ENCODE results near the gene RPS6KA5.
"Not testable (repeated sequence)": the region's sequence is repeated elsewhere in the genome, so short reads cannot be mapped to it uniquely, and the experiment has no call there.

RPS6KA5 gene

DNA sequence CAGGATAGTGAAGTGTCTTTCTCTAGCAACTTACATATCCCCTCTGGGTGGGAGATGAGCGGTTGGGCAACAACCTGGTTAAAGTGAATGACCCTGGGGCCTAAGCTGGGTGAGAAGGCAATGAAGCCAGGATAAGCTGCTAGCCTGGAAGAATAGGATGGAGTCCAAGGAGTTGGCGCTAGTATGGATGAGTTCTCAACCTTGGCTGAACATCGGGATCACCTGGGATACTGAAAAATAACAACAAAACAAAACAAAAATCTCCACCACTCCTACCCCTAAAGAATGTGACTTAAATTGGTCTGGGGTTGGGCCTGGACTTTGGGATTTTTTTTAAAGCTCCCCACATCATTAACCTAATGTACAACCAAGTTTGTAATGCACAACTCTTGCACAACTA, 4.8 kb upstream of the RPS6KA5 start:
- no peak for DNase-seq

- DNase-seq = no peak
Measured at GRCh38 chr14:91063119-91063518, 2.7 kb upstream of the RPS6KA5 start.

DNA sequence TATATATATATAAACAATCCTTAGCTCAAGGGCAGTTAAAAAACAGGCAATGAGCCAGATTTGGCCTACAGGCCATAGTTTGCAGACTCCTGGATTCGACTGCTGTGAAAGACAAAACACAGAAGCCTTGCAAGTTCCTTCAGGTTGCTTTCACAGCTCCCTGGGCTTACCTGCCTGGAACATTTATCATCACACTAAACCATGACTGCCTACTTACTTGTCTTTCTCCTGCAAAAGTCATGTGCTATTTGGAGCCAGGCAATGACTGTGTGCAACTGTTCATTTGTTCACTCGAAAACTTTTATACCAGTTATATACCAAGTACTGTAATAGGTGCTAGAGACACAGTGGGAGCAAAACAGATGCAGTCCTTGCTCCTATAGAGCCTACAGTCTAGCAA, 2.2 kb upstream of the RPS6KA5 start:
- no peak for DNase-seq

GRCh38 chr14:91061056-91061887, 831 bp upstream of the RPS6KA5 start:
- DNase-seq = no peak

DNA sequence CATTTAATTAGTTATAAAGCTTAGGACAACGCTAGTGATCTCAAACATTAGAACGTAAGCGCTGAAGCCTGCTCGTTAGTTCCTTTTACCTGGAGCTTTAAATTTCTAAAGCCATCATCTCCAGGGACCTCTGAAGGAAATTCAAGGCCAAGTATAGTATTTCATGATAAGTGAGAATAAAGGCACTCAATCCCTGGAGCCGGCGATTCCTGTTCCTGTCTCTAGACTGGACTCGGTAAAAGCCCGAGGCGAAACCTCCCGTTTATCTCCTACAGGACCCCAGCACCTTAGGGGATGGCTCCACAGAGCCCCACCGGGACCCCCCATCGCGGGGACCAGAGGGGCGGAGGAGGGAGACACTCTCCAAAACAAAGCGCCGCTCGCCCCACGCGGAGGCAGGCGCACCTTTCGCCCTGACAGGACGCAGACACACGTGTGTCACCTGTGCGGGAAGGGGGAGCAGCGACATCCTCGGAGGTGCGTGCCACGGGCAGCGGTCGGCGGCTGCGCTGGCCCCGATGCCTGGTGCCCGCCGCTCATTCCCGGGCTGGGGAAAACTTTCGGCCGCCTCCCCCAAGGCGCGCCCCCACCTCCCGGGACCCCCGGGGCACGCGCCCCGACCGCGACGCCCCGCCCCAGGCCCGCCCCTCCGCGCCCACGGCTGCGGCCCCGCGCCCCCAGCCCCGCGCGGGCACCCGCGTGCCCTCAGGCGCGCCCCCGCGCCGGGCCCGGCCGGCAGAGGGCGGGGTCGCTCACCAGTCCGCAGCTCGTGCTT, 678 bp downstream of the RPS6KA5 start:
- DNase-seq = peak; percentile 83

- no peak for DNase-seq
Measured at GRCh38 chr14:91058042-91058581, 2.3 kb downstream of the RPS6KA5 start.

GRCh38 chr14:91056361-91056760, 4.1 kb downstream of the RPS6KA5 start:
- no peak for DNase-seq

DNA sequence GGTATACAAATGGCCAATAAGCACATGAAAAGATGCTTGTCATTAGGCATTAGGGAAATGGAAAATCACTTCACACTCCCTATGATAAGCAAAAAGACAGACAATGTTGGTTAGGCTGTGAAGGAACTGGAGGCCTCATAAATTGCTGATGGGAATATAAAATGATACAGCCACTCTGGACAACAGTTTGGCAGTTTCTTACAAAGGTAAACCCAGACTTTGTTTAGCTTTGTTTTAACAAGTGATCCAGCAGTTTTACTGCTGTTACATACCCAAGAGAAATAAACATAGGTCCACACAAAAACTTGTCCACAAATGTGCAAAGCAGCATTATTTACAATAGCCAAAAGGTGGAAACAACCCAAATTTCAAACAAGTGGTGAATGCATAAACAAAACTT, 5.4 kb downstream of the RPS6KA5 start:
- no peak for DNase-seq

DNA sequence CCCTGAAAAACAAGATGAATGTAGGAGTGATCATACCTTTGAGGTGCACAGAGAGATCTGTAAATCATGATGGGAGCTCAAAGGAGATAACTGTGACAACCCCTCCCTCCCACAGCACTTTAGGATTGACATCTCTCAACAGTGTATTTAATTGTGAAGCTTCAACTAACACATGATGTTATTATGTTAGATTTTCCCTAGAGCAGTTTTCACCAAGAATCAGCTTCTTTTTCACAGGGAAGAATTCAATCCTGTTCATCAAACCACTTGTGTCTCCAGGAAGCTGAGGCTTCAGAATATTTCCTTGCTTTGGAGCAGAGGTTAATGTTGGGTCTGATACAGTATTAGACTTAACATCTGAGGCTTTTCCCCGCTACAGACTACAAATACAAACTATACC, 11.8 kb downstream of the RPS6KA5 start:
- no peak for DNase-seq

DNA sequence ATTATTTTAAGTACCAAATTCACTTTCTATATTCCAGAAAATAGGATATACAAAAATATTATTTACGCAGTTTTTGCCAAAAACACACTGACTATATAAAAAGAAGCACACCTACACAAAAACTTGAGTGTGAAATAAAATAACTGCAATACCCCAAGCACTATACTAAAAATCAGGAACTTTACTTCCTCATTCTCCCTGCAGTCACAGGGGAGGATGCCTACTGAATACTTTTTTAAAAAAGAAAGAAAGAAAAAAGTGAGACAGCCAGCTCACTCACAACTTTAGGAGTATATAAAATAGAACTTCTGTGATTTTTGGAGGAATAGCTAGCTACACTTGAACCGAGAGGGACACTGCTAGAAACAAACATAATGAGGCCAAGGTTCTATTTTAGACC, 12.2 kb downstream of the RPS6KA5 start:
- no peak for DNase-seq

GRCh38 chr14:91047174-91047753, 13.2 kb downstream of the RPS6KA5 start:
- no peak for DNase-seq

- DNase-seq = no peak
Measured at GRCh38 chr14:91046488-91047072, 13.9 kb downstream of the RPS6KA5 start.

DNA sequence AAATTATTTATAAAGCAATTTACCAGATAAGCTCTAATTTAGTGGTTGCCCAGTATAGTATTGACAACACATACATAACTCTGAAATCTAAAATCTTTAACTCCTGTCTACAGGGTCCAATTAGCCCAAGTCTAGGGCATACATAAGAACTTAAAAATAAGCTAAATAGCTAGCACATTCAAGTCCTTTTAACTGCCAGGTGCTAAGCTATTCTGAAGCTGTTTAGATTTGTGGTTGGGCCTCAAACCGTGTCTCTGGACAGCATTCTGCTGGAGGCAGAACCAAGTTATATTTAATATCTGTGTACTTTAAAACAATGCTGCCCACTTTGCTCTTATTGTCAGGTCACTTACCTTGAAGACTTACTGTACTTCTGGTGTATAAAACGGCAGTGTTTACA, 19.0 kb downstream of the RPS6KA5 start:
- no peak for DNase-seq

- no peak for DNase-seq
Measured at GRCh38 chr14:91040545-91040944, 19.9 kb downstream of the RPS6KA5 start.

GRCh38 chr14:91038439-91038838, 22.0 kb downstream of the RPS6KA5 start:
- DNase-seq = no peak

DNA sequence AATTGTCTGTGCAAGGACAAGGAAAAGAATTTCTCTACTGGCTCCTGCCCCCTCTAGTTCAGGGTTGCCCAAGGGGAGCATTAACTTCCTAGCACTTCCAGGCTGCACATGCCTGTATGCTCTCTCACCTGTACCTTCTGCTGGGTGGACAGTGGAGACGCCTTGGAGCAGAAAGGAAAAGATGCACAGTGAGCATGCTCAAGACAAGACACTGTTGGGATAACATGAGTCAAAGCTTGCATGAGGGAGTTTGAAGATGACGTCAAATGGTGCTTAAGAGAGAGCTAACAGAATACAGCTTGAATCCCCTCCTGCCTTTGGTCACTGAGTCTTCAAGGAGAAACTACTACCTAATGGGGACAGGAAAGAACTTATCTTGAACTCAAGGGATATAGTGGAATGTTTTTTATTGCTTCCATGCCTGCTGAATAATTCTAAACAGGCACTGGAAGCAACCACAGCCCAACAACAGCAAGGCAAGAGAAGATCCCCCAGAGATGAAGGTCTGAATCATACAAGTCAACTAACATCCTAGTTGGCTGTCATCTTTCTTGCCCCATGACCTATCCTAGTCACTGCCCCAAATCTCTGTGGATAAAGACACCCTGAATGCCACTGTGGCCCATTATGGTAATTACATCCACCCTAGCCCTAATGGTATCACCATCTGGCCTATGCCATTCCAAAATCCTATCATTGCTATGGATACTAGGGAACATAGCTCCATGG, 23.5 kb downstream of the RPS6KA5 start:
- no peak for DNase-seq

GRCh38 chr14:91035855-91036254, 24.6 kb downstream of the RPS6KA5 start:
- no peak for DNase-seq

DNA sequence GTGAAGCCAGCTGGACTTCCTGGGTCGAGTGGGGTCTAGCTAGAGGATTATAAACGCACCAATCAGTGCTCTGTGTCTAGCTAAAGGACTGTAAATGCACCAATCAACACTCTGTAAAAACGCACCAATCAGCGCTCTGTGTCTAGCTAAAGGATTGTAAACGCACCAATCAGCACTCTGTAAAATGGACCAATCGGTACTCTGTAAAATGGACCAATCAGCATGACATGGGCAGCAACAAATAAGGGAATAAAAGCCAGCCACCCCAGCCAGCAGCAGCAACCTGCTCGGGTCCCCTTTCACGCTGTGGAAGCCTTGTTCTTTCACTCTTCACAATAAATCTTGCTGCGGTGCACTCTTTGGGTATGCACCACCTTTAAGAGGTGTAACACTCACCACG, 26.1 kb downstream of the RPS6KA5 start:
- DNase-seq = not testable (repeated sequence)

DNA sequence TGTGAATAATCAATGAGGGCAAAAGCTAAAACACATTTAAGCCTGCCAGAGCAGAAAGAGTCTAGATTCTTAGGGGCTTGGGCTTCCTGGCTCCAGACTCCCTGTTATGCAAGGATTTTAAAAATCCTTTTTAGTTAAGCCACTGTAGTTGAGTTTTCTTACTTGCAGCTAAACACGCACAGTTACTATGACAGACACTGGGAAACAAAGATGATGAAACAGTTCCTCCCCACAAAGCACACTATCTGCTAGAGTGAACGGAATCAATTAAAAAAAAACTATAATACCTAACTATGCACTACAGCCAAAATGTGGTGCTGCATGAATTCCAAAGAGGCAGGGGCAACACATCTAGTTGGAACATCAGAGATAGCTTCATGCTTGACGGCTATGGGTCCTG, 28.2 kb downstream of the RPS6KA5 start:
- no peak for DNase-seq

GRCh38 chr14:91031666-91032065, 28.8 kb downstream of the RPS6KA5 start:
- DNase-seq = no peak

DNA sequence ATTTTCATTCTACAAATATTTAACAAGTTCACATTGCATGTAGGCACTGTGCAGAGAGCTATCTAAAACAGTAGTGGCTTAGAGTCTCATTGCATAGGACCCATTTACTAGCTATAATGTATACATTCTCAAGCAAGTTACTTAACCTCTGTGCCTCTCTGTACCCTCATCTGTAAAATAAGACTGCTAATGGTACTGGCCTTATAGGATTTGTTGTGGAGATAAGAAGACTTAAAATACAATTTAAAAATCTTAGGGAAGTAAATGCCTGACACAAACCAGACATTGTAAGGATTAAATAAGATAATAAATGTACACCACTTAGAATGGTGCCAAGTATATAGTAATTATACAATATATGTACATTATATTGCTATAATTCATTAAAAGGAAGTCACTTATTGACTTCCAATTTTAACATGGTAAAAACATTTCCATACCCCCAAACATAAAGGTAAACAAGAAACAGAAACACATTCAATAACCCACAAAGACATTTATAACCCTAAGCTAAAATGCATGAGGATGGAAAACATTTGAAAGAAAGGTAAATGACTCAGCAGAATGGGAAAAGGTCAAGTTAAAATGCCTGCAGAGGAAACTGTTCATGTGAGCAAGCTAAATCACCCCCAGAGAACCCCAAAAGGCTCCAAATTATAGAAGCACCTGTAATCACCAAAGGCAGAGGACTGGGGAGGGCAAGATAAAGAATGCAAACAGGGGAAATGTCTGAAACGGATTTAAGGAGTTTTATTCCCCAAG, 30.8 kb downstream of the RPS6KA5 start:
- no peak for DNase-seq

- DNase-seq = no peak
Measured at GRCh38 chr14:91027561-91027960, 32.9 kb downstream of the RPS6KA5 start.
